ENCODE results near the gene WTIP. TPM values are rescaled to one million over a fixed set of nuclear protein-coding genes. Genes with fewer than 3 reads are reported as not detected.
A peak's percentile ranks its signal among the peaks of the same experiment; 100 is the strongest.
"Not testable (repeated sequence)": the region's sequence is repeated elsewhere in the genome, so short reads cannot be mapped to it uniquely, and the experiment has no call there.

WTIP gene
- total RNA-seq, 1 donor from 2014 or later: 24.0 TPM

GRCh38 chr19:34478496-34478895 lies 3.1 kb upstream of the WTIP start:
- not testable (repeated sequence) for DNase-seq (ENCODE audit: low read depth in 2 of 2)

GRCh38 chr19:34479396-34479795 lies 2.2 kb upstream of the WTIP start:
- DNase-seq (ENCODE audit: low read depth in 2 of 2): no peak

DNA sequence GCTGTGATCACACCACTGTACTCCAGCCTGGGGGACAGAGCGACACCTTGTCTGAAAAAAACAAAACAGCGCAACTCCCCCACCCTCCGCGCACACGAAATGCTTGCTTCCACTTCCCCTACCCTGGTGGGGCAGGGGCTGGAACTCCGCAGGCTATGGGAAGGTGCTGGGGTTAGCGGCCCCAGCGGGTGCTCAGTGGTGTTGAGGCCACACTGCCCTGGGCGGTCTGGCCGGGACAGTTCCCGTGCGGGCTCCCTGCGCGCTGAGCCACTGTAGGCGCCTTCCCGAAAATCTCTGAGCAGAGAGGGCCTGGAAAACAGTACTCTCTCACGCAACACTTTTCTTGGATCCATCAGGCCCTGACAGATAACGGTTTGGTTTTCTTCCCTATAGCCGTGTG lies 1.1 kb upstream of the WTIP start:
- DNase-seq (ENCODE audit: low read depth in 2 of 2): no peak

DNA sequence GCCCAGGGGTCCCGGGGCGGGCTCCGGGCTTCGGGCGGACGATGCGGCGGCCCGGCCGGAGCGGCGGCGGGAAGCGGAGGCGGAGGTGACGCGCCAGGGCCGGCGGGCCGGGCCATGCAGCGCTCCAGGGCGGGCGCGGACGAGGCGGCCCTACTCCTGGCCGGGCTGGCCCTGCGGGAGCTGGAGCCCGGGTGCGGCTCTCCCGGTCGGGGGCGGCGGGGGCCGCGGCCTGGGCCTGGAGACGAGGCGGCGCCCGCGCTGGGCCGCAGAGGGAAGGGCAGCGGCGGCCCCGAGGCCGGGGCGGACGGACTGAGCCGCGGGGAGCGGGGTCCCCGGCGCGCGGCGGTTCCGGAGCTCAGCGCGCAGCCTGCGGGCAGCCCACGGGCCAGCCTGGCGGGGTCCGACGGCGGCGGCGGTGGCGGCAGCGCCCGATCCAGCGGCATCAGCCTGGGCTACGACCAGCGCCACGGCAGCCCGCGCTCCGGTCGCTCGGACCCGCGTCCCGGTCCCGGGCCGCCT lies 362 bp downstream of the WTIP start:
- DNase-seq (ENCODE audit: low read depth in 2 of 2): peak; percentile 20 to 77

DNA sequence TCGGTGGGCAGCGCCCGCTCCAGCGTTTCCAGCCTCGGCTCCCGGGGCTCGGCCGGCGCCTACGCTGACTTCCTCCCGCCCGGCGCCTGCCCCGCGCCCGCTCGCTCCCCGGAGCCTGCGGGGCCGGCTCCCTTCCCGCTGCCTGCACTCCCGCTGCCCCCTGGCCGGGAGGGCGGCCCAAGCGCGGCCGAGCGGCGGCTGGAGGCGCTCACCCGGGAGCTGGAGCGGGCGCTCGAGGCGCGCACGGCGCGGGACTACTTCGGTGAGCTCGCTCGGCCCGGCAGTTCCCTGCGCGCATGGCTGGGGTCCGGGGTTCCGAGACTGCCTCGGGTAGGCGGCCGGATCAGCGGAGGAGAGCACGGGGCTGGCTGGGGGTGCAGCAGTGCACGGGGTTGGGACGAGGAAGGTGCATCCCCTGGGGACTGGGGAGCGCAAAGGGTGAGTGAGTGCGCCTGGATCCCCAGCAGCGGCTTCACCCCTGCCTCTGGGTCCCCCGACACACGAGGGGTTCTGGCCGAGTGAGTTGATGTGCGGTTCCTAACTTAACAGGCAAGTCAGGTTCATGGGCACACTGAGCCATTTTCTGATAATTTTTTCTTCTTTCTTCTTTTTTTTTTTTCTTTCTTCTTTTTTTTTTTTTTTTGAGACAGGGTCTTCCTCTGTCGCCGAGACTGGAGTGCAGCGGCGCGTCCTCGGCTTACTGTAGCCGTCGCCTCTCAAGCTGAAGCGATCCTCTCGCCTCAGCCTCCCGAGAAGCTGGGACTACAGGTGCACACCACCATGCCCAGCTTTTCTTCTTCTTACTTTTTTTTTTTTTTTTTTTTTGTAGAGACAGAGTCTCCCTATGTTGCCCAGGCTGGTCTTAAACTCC lies 1.1 kb downstream of the WTIP start:
- peak in 1 of 2 donors; percentile 47 for DNase-seq (ENCODE audit: low read depth in 2 of 2)

- DNase-seq (ENCODE audit: low read depth in 2 of 2): no peak
Measured at GRCh38 chr19:34484328-34484727, 2.8 kb downstream of the WTIP start.

- no peak for DNase-seq (ENCODE audit: low read depth in 2 of 2)
Measured at GRCh38 chr19:34485831-34486230, 4.3 kb downstream of the WTIP start.

GRCh38 chr19:34487651-34488051 lies 6.1 kb downstream of the WTIP start:
- DNase-seq (ENCODE audit: low read depth in 2 of 2): no peak

DNA sequence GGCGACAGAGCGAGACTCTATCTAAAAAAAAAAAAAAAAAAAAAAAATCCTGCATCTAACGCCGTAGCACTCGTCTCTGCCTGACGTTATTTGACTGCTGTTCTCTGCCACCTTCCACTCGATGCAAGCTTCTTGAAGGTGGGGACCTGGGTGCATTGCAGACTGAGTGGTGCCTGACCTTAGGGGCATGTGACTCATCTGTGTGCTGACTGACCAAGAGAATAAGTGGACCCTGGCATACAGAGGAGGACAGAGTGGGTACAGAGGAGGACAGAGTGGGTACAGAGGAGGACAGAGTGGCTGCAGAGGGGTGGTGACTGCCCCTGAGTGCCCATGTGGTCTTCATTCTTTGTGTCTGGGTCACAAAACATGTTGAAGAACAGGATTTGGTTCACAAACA lies 7.6 kb downstream of the WTIP start:
- DNase-seq (ENCODE audit: low read depth in 2 of 2): no peak

GRCh38 chr19:34490141-34490766 lies 8.7 kb downstream of the WTIP start:
- no peak for DNase-seq (ENCODE audit: low read depth in 2 of 2)

- no peak for DNase-seq (ENCODE audit: low read depth in 2 of 2)
Measured at GRCh38 chr19:34493038-34493648, 11.6 kb downstream of the WTIP start.

GRCh38 chr19:34493649-34494044 lies 12.1 kb downstream of the WTIP start:
- DNase-seq (ENCODE audit: low read depth in 2 of 2): no peak

DNA sequence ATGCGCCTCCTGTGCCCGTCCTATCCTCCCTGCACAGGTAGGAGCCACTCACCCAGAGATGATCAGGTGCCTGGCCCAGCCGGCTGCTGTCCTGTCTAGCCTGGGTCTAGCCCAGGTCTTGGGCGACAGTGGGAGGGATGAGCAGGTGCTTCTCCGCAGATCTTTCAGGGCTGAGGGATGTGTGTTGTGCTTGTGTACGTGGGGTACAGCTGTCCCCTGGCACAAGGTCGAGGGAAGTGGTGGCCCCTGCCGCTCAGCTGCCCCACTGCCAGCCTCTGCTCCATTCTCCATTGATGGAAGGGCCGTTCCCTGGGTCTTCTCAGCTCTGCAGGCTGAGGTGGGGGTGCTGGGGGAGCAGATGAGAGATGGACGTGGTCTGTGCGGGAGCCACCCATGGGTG lies 13.0 kb downstream of the WTIP start:
- DNase-seq (ENCODE audit: low read depth in 2 of 2): no peak

DNA sequence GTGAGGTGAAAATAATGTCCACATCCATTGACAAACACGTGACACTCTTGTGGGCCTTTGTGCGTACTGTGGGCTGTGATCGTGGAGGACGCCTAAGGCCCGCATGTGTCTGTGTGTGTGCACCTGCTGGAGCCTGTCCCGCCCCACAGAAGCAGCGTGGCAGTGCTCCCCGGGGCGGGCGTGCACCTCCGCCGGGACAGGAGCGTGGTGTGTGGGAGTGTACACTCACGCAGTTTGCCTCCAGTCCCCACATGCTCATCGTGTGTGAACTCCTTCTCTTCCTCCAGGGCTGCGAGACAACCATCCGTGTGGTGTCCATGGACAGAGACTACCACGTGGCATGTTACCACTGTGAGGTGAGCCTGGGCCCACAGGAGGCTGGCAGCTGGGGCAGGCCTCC lies 13.9 kb downstream of the WTIP start:
- DNase-seq (ENCODE audit: low read depth in 2 of 2): no peak

DNA sequence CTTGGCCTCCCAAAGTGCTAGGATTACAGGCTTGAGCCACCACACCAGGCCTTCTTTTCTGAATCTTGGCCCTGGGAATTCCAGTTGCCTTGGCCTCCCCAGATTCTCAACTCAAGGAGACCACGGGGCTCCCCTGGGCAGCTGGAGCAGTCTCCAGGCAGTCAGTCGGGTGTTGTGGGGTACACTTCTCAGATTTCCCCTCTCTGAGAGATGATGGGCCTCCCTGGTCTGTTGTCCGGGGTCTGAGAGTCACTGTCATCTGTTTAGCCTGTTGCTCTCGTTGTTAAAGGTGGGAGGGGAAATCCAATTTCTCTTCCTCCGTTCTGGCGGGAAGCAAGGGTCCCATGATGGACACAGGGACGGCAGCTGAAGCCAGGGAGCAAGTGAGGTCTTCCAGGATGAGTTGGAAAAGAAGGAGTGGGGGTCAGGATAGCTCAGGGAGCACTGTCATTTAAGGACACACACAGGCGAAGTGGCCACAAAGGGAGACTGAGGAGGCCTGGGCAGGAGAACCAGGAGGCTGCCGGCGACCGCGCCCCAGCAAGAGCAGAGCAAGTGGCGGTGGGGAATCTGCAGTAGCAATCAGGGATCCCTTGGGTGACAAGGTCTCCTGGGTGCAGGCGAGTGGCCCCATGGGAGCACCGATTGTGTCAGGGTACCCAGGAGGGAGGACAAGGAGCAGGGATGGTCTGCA lies 15.7 kb downstream of the WTIP start:
- no peak for DNase-seq (ENCODE audit: low read depth in 2 of 2)

GRCh38 chr19:34499155-34499834 lies 17.7 kb downstream of the WTIP start:
- DNase-seq (ENCODE audit: low read depth in 2 of 2): no peak

DNA sequence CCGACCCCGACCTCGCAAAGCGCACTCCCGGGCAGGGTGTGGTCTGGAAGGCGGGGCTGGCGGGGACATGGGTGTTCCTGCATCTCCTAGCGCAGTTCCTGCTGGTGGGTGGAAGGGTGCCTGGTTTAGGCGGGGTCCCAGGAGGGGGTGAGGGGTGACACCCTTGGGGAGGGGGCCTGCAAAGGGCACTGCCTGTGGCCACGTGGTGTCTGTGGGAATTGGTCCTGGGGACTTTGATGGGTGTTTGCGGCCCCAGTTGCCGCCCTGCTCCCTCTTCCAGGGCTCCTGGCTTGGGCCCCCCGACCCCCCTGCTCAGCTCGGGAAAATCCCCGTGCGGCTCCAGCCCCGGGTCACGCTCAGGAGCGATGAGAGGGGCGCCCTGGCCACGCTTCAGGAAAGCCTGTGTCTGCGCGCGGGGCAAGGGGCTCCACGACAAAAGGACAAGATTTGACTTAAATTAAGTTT lies 19.1 kb downstream of the WTIP start:
- no peak for DNase-seq (ENCODE audit: low read depth in 2 of 2)

DNA sequence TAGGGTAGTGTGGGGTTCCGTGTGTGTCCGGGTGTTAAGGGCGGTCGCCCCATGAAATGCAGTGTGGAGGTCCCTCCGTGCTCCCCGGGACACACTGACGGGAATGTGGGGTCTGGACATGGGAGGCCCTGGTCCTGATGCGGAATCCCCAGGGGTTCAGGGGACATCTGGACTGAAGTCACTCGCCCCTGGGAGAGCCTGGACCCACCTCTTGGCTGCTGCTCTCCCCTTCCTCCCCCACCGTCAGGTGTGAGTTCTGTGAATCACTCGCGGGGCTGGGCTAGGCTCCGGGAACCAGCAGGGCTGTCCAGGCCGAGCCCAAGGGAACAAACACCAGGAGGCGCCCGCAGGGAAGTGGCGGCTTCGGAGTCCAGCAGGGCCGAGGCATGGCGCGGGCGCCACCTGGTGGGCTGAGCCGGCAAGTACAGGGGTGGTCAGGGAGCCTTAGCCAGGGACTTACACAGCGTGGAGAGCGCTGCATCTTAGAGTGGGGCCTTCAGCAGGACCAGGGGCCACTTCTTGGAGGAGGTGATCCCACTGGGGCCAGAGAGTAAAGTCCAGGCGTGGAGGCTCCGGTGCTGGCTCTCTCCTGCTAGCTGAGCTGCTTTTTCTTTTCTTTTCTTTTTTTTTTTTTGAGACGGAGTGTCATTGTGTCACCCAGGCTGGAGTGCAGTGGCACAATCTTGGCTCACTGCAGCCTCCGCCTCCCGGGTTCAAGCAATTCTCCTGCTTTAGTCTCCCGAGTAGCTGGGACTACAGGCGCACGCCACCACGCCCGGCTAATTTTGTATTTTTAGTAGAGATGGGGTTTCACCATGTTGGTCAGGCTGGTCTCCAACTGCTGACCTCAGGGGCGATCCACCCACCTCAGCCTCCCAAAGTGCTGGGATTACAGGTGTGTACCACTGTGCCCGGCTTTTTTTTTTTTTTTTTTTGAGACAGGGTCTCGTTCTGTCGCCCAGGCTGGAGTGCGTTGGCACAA lies 20.1 kb downstream of the WTIP start:
- peak; percentile 79 to 91 for DNase-seq (ENCODE audit: low read depth in 2 of 2)

- DNase-seq (ENCODE audit: low read depth in 2 of 2): no peak
Measured at GRCh38 chr19:34502582-34503411, 21.2 kb downstream of the WTIP start.
